MM.1S (cell line): Measurements from ENCODE around the gene FOXN1.

Experiments
- DNase-seq: peaks from one replicate; pipeline ENCODE4 v3.0.0-alpha.2; 2015
- H2AFZ ChIP-seq: fragments of 300-600 bp; sonication (generic); 2 replicates; pipeline ENCODE4 v1.6.0; 2016; ENCODE audit warnings: antibody characterized with exemption, low read length
- H3F3A ChIP-seq: fragments of 300-600 bp; sonication (generic); 2 replicates; pipeline ENCODE4 v1.6.1; 2016; ENCODE audit warnings: mild to moderate bottlenecking, antibody characterized with exemption, low read length, moderate library complexity, mixed read lengths; ENCODE audit not compliant: insufficient read depth
- H3K27ac ChIP-seq: fragments of 300-600 bp; sonication (generic); 2 replicates; pipeline ENCODE4 v1.5.1; 2016; ENCODE audit warnings: mild to moderate bottlenecking, low read length
- H3K27me3 ChIP-seq: fragments of 300-600 bp; sonication (generic); replicated peaks from 2 replicates; pipeline ENCODE4 v1.6.0; 2016; ENCODE audit warnings: low read length; ENCODE audit not compliant: insufficient read depth
- H3K36me3 ChIP-seq: fragments of 300-600 bp; sonication (generic); replicated peaks from 2 replicates; pipeline ENCODE4 v1.6.1; 2016; ENCODE audit warnings: mild to moderate bottlenecking, low read length, mixed read lengths; ENCODE audit not compliant: insufficient read depth
- H3K4me1 ChIP-seq: fragments of 300-600 bp; sonication (generic); 2 replicates; pipeline ENCODE4 v1.6.1; 2016; ENCODE audit warnings: low read length, mixed read lengths
- H3K4me2 ChIP-seq: fragments of 300-600 bp; sonication (generic); 2 replicates; pipeline ENCODE4 v1.6.0; 2016; ENCODE audit warnings: low read depth, low read length
- H3K4me3 ChIP-seq: fragments of 300-600 bp; sonication (generic); 2 replicates; pipeline ENCODE4 v1.5.1; 2016; ENCODE audit warnings: low read length, mixed read lengths
- H3K79me2 ChIP-seq: fragments of 300-600 bp; sonication (generic); 2 replicates; pipeline ENCODE4 v1.6.1; 2016; ENCODE audit warnings: mixed run types, low read length, mixed read lengths
- H3K9ac ChIP-seq: fragments of 300-600 bp; sonication (generic); 2 replicates; pipeline ENCODE4 v1.6.1; 2016; ENCODE audit warnings: low read length, mixed read lengths
- H3K9me2 ChIP-seq: fragments of 300-600 bp; sonication (generic); replicated peaks from 2 replicates; pipeline ENCODE4 v1.6.1; 2016; ENCODE audit warnings: mild to moderate bottlenecking, low read length, mixed read lengths; ENCODE audit not compliant: insufficient read depth
- H3K9me3 ChIP-seq: fragments of 300-600 bp; sonication (generic); replicated peaks from 2 replicates; pipeline ENCODE4 v1.6.1; 2016; ENCODE audit warnings: mild to moderate bottlenecking, low read length, mixed read lengths; ENCODE audit not compliant: insufficient read depth
- H4K20me1 ChIP-seq: fragments of 300-600 bp; sonication (generic); 2 replicates; pipeline ENCODE4 v1.6.1; 2016; ENCODE audit warnings: mild to moderate bottlenecking, low read length, moderate library complexity, mixed read lengths; ENCODE audit not compliant: insufficient read depth
- CTCF ChIP-seq: fragments of 300-600 bp; sonication (generic); IDR thresholded peaks from 2 replicates; pipeline ENCODE4 v1.5.1; 2016; ENCODE audit warnings: antibody characterized with exemption, low read length, mixed read lengths
- EZH2 ChIP-seq: fragments of 300-600 bp; sonication (generic); optimal IDR thresholded peaks from 2 replicates; pipeline ENCODE3; 2017; ENCODE audit warnings: low read depth, mild to moderate bottlenecking, antibody characterized with exemption, low read length, mixed read lengths
- EZH2phosphoT487 ChIP-seq: fragments of 300-600 bp; sonication (generic); IDR thresholded peaks from 2 replicates; pipeline ENCODE4 v1.6.1; 2018; ENCODE audit warnings: antibody characterized with exemption, low read length

The FOXN1 gene

GRCh38 chr17:28570716-28571360, 64.7 kb downstream of the FOXN1 start:
- peak; percentile 47 for DNase-seq
- Histone ChIP-seq H2AFZ (peak overlapping the region; percentile 95), H3K36me3 (no peaks in the 10 kb centered on the region; the same call in 1 of the 2 replicates), H4K20me1 (no peaks in the 10 kb centered on the region; the same call in 1 of the 2 replicates), H3K9me2 (no peaks in the 10 kb centered on the region), H3K27ac (peak overlapping the region; percentile 67; the same call in 1 of the 2 replicates), H3K9me3 (no peaks in the 10 kb centered on the region), H3K4me3 (peak overlapping the region; percentile 99), H3K4me1 (peaks cover 26% of the 10 kb centered on the region), H3K4me2 (peak overlapping the region; percentile 71), H3K27me3 (no peaks in the 10 kb centered on the region), H3K79me2 (peaks cover 48% of the 10 kb centered on the region), H3F3A (0 out of 2 replicates have a peak, but pooled peaks cover 15% of the 10 kb centered on the region), H3K9ac (peak overlapping the region; percentile 92)
- TF ChIP-seq EZH2phosphoT487 (no peak), CTCF (no peak), EZH2 (no peak)

- Histone ChIP-seq H3K36me3 (no peaks in the 10 kb centered on the region; the same call in 1 of the 2 replicates), H3K9ac (peak within 1 kb of the TSS; percentile 92), H3K79me2 (peaks cover 41% of the 10 kb centered on the region), H3K4me2 (peak within 1 kb of the TSS; percentile 93), H2AFZ (peak within 1 kb of the TSS; percentile 95), H4K20me1 (no peaks in the 10 kb centered on the region; the same call in 1 of the 2 replicates), H3K9me2 (no peaks in the 10 kb centered on the region), H3K4me1 (peaks cover 26% of the 10 kb centered on the region), H3K4me3 (peak within 1 kb of the TSS; percentile 99), H3K27ac (peak within 1 kb of the TSS; percentile 67; the same call in 1 of the 2 replicates), H3F3A (0 out of 2 replicates have a peak, but pooled peaks cover 15% of the 10 kb centered on the region), H3K27me3 (no peaks in the 10 kb centered on the region), H3K9me3 (no peaks in the 10 kb centered on the region)
- no peak for TF ChIP-seq EZH2phosphoT487
- TF ChIP-seq CTCF = no peak
- TF ChIP-seq EZH2 = no peak
- peak; percentile 95 for DNase-seq
These were observed 65.4 kb downstream of the FOXN1 start, which contains the start of gene PIGS for GRCh38 chr17:28571361-28572122. TSS of gene PIGS (minus strand) at chr17:28571524. CDS start at chr17:28571496, 28 bp downstream.

GRCh38 chr17:28572259-28573039, 66.3 kb downstream of the FOXN1 start:
- Histone ChIP-seq H3K79me2 (peaks cover 32% of the 10 kb centered on the region), H3K27ac (peak overlapping the region; percentile 41; the same call in 1 of the 2 replicates), H3K36me3 (no peaks in the 10 kb centered on the region), H3F3A (0 out of 2 replicates have a peak, but pooled peaks cover 19% of the 10 kb centered on the region), H3K4me1 (peaks cover 20% of the 10 kb centered on the region), H3K4me3 (peak overlapping the region; percentile 99), H3K4me2 (peak overlapping the region; percentile 93), H2AFZ (peak overlapping the region; percentile 95; the same call in 1 of the 2 replicates), H3K27me3 (no peaks in the 10 kb centered on the region), H3K9me2 (no peaks in the 10 kb centered on the region), H3K9ac (peak overlapping the region; percentile 92), H4K20me1 (no peaks in the 10 kb centered on the region; the same call in 1 of the 2 replicates), H3K9me3 (no peaks in the 10 kb centered on the region)
- no peak for DNase-seq
- TF ChIP-seq EZH2 (no peak), CTCF (no peak), EZH2phosphoT487 (no peak)
